Ramos (cell line): Measurements from ENCODE around the gene TELO2.

Experiments used
- in situ Hi-C: fragments of 300-500 bp; cut with MboI; formaldehyde crosslinking; loops from one replicate; pipeline ENCODE4 v1.14.3; 2022; ENCODE audit warnings: low sequenced_read_pairs; ENCODE audit not compliant: unreplicated experiment

The TELO2 gene

DNA sequence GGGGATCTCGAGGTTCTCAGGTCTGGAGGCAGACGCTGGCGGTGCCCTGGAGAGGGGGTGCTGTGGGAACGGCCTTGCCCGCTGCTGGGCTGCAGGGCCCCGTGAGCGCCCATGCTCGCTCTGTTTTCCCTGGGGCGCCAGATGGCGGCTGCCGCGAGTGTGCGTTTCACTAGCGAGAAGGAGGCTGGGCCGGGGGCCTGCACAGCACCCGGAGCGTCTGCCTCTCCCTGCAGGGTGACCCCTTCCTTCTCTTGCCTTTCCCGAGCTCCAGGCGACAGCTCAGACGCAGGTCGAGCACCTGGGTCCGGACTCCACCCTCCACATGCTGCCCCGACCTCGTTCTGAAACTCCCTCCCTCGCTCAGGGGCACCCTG is 2.7 kb downstream of the TELO2 start:
- in situ Hi-C loops: no loop called here

DNA sequence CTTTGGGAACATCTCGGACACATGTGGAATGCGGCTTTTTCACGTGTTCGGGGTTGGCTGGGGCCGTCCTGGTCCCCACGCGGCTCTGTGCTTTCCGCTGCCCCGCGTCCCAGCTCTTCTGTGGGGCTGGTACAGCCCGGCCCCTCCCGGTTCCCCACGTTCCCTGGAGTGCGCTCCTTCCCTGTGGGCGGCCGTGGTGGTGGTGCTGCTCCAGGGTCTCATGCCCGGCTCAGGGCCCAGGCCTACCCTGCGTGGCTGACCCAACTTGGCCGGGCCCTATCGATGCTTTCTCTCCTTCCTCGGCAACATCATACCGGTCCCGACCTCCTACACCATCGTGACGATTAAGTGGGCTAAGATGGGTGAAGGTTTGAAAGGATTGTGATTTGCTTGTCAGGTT is 3.3 kb downstream of the TELO2 start:
- in situ Hi-C loops: no loop called here

DNA sequence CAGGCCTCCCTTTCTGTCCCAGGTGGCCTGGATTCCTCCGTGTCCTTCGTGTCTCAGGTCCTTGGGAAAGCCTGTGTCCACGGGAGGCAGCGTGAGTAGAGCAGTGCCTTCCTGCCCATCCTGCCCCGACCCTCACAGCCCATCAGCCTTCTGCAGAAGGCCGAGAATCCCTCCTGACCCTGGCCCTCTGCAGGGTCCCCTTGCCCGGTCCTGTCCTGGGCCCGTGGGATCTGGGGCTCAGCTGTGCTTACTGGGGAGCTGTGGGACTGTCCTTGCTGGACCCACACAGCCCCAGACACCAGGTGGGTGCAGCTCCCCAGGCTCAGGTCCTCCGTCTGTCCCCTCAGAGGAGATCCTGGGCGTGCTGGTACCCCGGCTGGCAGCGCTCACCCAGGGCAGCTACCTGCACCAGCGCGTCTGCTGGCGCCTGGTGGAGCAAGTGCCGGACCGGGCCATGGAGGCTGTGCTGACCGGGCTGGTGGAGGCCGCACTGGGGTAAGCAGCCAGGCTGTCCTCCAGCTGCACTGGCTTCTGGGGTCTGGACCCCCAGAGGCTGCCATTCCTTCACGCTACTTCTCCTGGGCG is 3.9 kb downstream of the TELO2 start:
- in situ Hi-C loops: no loop called here

DNA sequence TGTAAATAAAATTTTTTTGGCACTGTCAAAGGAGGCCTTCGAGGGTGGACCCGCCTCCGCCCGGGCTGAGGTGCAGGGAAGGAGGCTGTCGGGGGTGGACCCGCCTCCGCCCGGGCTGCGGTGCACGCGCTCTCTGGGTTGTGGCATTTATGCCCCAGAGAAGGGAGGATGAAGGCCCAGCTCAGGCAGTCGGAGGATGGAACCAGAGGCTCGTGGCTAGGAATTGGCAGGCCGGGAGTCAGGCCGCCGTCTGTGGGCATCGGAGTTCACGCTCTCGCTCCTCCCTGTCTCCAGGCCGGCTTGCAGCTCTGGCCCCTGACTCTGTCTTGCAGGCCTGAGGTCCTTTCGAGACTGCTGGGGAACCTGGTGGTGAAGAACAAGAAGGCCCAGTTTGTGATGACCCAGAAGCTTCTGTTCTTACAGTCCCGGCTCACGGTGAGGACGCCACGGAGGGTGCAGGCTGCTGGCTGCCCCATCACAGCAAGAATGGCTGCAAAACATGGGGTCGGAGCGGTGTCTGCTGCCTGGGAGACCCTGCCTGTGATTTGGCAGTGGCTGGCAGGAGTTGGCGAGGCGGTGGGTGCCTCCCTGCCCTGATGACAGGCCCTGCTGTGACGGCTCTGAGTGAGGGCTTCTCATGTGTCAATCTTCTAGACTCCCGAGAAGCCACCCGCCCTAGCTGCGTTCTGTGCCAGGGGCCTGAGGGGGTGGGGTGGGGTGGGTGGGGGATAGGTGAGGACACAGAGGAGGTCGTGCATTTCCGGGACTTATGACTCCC is 5.9 kb downstream of the TELO2 start:
- in situ Hi-C loops: no loop called here

DNA sequence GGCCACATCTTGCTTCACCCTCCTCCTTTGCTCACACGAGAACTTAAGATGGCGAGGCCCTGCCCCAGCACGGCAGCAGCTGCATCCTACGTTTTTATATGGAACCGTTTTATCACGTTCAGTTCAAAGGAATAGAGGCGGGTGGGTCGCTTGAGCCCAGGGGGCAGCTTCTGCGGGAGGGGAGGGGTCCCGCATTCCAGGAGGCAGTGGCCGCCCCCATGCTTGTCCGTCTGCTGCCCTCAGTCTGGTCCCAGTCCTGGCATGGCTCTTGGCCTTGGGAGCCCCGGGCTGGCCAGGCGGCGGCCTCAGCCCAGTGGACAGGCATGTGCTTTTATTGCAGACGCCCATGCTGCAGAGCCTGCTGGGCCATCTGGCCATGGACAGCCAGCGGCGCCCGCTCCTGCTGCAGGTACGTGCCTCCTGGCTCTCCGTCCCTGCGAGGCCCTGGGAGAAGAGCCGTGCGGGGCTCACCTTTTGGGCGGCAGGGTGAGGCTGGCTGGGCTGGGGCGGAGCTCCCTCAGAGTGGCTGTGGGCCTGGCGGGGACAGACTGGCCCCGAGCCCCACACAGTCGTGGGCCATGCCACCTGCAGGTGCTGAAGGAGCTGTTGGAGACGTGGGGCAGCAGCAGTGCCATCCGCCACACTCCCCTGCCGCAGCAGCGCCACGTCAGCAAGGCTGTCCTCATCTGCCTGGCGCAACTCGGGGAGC is 6.8 kb downstream of the TELO2 start:
- in situ Hi-C loops: no loop called here

DNA sequence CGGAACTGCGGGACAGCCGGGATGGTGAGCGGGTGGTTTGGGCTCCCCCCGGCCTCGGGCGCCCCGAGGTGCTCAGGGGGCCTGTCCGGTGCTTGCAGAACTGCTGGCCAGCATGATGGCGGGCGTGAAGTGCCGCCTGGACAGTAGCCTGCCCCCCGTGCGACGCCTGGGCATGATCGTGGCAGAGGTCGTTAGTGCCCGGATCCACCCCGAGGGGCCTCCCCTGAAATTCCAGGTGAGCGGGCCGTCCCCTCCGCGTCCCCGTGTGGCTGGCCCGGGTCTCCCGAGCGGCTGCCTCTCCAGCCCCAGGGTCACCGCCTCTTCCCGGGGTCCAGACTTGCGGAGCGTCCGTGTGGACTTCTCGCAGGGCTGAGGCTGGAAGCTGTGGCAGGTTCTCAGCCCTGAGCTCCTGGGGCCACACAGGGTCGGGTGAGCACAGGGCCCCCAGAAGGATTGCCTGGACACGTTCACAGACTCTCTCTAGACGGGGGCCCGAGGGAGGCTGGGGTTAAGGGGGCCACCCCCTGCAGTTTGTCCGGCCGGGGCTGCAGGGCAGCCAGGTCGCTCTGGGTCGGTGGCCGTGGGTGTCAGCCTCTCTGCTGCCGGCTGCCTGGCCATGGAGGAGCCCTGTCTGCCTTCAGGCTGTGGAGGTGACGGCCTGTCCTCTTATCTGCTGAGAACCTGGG is 7.4 kb downstream of the TELO2 start:
- in situ Hi-C loops: no loop called here

DNA sequence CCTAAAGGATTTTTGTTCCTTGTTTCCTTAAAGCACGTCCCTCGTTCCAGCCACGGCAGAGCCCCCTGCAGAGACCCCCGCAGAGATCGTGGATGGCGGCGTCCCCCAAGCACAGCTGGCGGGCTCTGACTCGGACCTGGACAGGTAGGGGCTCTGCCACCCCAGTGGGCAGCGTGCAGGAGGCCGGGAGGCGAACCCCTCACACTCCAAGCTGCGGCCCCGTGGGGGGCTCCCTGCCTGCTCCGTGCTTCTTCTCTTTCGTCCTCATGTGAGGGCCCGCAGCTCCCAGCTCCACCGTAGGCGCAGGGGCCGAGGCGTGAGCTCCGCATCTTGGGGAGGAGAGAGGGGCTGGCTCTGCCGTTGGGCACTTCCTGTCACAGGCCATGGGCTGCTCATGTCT is 8.5 kb downstream of the TELO2 start:
- in situ Hi-C loops: no loop called here

DNA sequence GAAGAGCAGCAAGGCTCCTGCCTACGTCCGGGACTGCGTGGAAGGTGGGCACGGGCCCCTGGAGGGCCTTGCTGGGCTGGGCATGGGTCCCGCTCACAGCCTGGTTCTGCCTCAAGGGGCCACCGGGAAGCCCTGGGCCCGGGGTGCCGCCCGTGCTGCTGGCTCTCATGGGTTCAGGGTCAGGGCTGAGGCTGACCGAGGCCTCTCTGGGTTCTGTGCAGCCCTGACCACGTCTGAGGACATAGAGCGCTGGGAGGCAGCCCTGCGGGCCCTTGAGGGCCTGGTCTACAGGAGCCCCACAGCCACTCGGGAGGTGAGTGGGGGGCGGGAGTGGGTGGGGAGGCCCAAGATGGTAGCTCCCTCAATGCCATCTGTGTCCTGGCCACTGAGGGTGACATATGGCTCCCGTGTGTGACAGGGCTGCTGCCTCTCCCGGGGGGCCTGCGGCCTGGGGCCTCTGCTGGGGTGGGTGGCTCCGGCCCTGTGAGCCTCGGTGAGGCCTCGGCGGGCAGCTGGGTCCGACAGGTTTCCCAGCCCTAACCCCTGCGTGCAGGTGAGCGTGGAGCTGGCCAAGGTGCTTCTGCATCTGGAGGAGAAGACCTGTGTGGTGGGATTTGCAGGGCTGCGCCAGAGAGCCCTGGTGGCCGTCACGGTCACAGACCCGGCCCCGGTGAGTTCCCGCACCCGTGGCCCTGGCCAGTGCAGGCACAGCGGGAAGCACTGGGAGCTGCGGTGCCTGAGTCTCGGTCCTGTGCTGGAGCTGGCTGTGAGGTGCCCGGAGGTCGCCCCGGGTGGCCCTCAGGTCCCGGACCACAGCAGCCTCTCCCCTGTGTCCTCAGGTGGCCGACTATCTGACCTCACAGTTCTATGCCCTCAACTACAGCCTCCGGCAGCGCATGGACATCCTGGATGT is 9.2 kb downstream of the TELO2 start:
- in situ Hi-C loops: no loop called here

DNA sequence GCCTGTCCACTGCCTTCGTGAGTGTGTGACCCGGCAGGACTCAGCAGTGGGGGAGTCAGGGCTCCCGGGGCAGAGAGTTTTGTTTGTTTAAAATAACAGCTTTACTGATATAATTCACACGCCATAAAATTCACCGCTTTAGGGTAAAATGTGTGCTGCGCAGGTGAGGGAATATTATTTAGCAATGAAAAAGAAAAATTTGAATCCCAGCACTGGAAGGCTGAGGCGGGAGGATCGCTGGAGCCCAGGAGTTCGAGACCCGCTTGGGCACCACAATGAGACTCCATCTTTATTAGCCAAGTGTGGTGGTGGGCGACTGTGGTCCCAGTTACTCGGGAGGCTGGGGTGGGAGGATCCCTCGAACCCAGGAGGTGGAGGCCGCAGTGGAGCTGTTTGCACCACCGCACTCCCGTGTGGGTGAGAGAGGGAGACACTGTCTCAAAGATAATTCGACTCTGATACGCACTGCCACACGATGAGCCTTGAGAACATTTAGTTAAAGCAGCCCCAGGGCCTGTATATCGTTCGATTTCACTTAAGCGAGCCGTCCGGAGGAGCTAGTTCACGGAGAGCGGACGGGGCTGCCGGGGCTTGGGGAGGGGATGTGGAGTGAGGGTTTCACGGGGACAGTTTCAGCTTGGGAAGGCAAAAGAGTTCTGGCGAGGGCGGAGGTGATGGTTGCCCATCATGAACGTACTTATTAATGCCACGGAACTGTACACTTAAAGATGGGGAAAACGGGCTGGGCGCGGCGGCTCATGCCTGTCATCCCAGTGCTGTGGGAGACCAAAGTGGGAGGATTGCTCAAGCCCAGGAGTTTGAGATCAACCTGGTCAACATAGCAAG is 10.2 kb downstream of the TELO2 start:
- in situ Hi-C loops: no loop called here

DNA sequence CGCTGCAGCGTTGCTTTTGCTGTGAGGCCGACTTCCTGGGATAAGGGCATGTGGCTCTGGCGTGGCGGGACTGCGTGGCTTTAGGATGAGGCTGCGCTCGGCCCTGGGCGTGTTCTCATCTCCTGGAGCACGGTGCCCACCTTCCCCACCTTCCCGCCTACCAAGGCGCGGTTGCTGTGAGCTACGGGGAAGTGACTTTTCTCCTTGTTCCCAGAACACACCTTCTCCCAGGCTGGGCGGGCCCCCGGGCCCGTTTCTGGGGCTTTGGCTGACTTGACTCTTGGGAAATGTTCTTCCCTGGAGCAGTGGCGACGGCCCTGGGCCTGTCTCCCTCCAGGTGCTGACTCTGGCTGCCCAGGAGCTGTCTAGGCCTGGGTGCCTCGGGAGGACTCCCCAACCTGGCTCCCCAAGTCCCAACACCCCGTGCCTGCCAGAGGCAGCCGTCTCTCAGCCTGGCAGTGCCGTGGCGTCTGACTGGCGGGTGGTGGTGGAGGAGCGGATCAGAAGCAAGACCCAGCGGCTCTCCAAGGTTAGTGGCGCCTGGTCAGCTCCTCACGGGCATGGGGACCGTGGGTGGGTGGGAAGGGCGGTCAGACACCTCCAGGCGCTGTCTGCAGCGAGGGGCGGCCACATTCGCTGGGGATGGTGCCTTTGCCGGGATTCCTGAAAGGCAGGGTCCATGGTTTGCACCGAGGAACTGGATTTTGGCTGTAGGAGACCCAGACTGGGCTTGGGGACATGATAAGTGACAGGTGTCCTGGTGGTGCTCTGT is 12.1 kb downstream of the TELO2 start:
- in situ Hi-C loops: no loop called here

DNA sequence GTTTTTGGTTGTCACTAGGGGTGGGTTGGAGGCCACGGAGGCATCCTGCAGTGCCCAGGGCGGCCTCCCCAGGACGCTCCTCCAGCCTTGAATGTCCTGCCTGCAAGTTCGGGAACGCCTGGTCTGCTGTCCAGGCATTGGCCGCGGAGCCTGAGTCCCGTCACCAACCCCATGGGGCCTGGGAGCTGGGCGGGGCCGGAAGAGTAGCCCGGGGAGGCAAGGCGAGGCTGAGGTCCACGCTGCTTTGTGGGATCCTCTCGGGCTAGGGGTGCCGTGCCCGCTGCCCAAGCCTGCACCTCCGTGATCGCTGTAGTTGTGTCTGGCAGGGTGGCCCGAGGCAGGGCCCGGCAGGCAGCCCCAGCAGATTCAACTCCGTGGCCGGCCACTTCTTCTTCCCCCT is 12.8 kb downstream of the TELO2 start:
- in situ Hi-C loops: no loop called here

DNA sequence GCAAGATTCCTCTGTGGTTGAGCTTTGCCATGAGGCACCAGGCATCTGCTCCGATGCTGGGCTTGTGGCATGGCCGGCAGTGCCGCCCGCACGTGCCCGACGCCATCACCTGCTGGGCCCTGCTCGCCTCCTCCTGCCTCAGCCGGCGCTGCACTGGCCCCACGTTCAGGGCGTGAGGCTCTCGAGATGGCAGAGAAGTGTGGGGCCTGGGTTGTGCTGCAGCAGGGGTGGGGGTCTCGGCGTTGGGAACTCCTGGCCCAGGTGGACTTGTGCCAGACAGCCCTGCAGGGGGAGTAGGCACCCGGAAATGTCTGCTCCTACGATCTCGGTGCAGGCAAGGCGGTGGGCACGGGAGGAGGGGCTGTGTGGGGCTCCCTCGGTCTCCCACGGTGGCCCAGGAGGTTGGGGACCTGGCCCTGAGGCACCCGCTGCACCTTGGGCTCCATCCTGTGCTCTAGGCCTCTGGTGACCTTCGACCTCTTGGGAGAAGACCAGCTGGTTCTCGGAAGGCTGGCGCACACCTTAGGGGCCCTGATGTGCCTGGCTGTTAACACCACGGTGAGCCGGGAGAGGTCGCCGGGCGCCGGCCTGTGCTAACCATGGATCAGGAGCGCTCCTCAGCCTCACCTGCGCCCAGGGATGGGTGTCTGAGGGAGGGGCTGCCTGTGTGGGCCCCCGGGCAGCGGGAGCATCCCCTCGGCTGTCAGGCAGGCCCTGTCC is 13.5 kb downstream of the TELO2 start:
- in situ Hi-C loops: no loop called here

DNA sequence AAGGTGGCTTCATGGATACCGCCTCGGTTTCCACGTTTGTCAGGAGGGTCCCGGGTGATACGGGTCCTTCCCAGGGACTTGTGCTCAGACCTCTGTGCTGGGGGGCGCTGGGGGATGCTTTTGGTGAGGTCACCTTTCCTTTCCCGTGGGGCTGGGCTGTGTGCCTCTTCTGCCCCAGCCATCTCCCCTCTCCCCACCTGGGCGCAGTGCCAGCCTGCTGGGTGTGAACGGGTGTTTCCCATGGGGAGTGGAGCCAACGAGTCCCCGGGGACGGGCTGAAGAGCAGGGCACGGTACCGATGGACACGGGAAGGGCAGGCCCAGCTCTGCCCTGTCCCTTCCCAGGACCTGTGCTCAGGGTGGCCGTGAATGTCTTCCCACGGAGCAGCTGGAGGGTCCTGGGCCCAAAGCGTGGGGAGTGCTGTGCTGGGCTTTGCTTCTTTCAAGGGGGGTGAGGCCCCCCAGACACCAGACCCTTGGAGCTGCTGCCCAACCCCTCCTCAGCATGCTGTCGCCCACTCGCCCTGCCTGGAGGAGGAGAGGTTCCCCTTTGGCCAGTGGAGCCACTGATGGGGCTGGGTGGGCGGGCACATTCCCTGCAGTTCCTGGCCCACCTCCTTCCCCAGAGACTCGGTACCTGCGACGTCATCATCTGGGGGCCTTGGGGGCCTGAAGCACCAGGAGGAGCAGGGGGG is 15.5 kb downstream of the TELO2 start:
- in situ Hi-C loops: no loop called here

DNA sequence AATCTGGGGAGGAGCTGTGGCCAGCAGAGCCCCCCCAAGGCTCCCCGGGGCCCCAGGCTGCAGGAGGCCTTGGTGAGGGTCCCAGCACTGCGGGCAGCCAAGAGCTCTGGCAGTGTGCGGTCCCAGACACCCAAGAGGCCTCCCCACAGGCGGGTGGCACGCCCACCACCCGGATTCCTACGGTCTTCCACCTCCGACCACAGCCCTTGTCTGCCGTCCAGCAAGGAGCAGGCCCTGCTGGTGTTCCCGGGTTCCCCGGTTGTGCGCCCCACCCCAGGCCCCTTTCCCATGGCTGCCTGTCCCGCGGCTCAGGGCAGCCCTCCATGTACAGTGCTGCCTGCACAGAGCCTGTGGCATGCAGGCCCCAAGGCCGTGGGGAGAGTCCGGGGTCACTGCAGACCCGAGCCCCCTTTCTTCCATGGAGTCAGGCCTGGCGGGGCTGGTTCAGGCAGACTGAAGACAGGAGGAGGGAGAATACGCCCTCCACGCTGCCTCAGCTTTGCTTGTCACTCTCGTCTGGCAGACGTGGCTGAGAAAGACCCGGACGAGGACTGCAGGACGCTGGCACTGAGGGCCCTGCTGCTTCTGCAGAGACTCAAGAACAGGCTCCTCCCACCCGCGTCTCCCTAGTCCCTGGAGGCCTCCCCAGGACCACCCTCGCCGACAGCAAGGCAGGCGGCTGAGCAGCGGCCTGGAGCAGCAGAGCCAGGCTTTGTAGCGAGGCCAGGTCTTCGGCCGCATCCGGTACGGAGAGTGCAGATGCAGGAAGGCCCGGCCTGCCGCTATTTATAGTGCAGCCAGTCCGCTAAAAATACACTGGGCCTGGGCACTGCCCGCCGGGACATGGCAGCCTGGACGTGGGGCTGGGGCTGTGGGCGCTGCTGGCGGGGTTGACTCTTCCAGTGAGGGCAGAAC is 16.4 kb downstream of the TELO2 start:
- in situ Hi-C loops: no loop called here

DNA sequence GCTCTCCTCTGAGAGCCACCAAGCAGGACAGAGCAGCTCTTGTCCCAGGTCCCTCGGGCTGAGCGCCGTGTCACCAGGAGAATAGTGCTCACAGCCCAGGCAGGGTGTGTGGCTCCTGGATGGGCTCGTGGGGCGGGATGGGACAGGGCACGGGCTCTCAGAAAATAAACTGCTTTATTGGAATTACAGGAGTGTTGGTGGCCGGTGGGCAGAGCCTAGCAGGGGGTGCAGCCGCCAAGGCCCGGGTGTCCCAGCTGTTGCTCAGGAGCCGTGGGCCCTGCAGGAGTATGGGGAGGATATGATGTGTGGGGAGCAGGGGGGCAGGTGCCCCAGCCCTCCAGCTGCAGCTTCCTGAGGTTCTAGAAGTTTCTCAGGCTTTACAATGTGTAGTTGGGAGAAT is 17.1 kb downstream of the TELO2 start:
- in situ Hi-C loops: no loop called here

DNA sequence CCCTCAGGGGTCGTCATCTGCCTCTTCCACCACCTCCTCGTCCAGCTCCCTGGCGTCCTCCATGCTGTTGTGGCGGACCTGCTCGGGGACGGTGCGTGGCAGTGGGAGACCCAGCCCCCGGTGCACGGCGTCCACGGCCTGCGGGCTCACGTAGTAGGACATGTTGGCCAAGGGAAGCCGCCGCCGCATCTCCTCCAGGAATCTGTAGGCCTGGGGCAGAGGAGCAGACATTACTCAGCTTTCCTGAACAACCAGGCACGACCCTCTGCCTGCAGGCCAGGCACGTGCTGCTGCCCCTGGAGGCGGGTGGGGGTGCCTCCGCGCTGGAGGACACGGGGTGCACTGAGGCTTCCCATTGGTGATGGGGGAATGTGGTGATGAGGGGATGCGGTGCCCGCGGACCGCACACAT is 17.8 kb downstream of the TELO2 start:
- in situ Hi-C loops: no loop called here
